ENCODE measurements around the gene GPC4.

GPC4 gene

DNA sequence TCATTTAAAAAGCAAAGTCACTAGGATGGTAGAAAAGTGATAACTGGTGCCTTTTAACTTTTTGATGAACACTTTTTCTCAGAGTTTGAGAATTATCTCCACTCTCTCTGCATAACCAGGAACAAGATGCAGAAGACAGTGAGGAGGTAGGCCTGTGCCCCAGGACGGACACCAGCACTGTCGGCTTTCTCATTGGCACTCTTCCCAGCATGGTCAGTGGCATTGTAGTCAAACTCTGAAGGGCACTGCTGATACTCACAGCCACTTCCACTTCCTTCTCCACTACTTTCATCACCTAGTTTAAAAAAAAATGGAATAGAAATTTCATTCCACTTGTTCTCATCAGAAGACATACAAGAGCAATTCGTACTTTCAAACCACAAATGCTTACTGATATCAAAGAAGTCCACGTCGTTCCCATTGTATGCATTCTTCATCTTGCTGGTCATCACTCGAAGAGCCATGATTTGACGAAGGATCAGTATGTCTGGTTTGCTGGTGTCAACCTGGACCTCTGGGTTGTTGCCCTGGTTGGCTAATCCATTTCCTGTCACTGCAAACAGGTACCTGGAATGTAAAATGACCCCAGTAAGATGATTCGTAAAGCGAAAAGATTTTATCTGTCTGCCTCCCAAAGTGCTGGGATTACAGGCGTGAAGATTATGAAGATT is 112.4 kb downstream of the GPC4 start:
- ATAC-seq, result no peak
- no peak for TF ChIP-seq POU6F1 (CRISPR knock-in tag; IDR thresholded peaks at IDR 0.05; ENCODE audit: borderline replicate concordance, low read depth)
- TF ChIP-seq CSDC2 (CRISPR knock-in tag; IDR thresholded peaks at IDR 0.05), result no peak
- TF ChIP-seq ZFP3 (CRISPR knock-in tag; IDR thresholded peaks at IDR 0.05), result no peak
- TF ChIP-seq ARNTL (CRISPR knock-in tag; IDR thresholded peaks at IDR 0.05; ENCODE audit: borderline replicate concordance, low read depth), result no peak
- TF ChIP-seq, protein P1, sequence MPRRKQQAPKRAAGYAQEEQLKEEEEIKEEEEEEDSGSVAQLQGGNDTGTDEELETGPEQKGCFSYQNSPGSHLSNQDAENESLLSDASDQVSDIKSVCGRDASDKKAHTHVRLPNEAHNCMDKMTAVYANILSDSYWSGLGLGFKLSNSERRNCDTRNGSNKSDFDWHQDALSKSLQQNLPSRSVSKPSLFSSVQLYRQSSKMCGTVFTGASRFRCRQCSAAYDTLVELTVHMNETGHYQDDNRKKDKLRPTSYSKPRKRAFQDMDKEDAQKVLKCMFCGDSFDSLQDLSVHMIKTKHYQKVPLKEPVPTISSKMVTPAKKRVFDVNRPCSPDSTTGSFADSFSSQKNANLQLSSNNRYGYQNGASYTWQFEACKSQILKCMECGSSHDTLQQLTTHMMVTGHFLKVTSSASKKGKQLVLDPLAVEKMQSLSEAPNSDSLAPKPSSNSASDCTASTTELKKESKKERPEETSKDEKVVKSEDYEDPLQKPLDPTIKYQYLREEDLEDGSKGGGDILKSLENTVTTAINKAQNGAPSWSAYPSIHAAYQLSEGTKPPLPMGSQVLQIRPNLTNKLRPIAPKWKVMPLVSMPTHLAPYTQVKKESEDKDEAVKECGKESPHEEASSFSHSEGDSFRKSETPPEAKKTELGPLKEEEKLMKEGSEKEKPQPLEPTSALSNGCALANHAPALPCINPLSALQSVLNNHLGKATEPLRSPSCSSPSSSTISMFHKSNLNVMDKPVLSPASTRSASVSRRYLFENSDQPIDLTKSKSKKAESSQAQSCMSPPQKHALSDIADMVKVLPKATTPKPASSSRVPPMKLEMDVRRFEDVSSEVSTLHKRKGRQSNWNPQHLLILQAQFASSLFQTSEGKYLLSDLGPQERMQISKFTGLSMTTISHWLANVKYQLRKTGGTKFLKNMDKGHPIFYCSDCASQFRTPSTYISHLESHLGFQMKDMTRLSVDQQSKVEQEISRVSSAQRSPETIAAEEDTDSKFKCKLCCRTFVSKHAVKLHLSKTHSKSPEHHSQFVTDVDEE (CRISPR knock-in tag; IDR thresholded peaks at IDR 0.05), result no peak
- no peak for TF ChIP-seq ZNF70 (CRISPR knock-in tag; IDR thresholded peaks at IDR 0.05)
- TF ChIP-seq, protein P2, sequence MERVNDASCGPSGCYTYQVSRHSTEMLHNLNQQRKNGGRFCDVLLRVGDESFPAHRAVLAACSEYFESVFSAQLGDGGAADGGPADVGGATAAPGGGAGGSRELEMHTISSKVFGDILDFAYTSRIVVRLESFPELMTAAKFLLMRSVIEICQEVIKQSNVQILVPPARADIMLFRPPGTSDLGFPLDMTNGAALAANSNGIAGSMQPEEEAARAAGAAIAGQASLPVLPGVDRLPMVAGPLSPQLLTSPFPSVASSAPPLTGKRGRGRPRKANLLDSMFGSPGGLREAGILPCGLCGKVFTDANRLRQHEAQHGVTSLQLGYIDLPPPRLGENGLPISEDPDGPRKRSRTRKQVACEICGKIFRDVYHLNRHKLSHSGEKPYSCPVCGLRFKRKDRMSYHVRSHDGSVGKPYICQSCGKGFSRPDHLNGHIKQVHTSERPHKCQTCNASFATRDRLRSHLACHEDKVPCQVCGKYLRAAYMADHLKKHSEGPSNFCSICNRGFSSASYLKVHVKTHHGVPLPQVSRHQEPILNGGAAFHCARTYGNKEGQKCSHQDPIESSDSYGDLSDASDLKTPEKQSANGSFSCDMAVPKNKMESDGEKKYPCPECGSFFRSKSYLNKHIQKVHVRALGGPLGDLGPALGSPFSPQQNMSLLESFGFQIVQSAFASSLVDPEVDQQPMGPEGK (CRISPR knock-in tag; IDR thresholded peaks at IDR 0.05; ENCODE audit: borderline replicate concordance), result no peak
- no peak for TF ChIP-seq ZNF565 (CRISPR knock-in tag; conservative IDR thresholded peaks at IDR 0.05; ENCODE audit: low read depth)
- TF ChIP-seq, protein P3, sequence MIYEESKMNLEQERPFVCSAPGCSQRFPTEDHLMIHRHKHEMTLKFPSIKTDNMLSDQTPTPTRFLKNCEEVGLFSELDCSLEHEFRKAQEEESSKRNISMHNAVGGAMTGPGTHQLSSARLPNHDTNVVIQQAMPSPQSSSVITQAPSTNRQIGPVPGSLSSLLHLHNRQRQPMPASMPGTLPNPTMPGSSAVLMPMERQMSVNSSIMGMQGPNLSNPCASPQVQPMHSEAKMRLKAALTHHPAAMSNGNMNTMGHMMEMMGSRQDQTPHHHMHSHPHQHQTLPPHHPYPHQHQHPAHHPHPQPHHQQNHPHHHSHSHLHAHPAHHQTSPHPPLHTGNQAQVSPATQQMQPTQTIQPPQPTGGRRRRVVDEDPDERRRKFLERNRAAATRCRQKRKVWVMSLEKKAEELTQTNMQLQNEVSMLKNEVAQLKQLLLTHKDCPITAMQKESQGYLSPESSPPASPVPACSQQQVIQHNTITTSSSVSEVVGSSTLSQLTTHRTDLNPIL (CRISPR knock-in tag; IDR thresholded peaks at IDR 0.05; ENCODE audit: low read depth), result no peak
- no peak for TF ChIP-seq RARB (CRISPR knock-in tag; IDR thresholded peaks at IDR 0.05)
- no peak for TF ChIP-seq ZFP30 (CRISPR knock-in tag; IDR thresholded peaks at IDR 0.05)
- TF ChIP-seq OSR1 (CRISPR knock-in tag; IDR thresholded peaks at IDR 0.05), result no peak
- no peak for TF ChIP-seq TCF4 (CRISPR knock-in tag; IDR thresholded peaks at IDR 0.05; ENCODE audit: borderline replicate concordance)
- no peak for TF ChIP-seq ISL1 (CRISPR knock-in tag; IDR thresholded peaks at IDR 0.05)

DNA sequence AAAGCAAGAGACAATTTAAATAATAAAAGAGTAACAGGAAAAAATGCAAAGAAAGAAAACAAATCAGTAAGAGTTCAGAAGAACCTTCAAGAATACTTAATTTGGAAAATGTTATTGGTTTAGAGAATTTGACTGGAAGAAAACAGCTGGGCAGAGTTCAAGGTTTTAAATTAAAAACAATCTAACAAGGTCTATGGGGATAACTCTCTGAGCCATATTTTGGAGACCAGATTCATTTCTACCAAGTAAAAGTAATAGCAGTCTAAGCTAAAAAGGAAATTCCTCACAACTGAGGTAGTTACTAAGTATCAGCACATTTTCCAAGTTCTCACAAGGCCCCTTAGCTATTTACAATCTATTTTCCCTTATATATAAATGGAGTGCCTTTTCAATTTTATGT is 114.7 kb downstream of the GPC4 start:
- TF ChIP-seq CSRNP3 (CRISPR knock-in tag; IDR thresholded peaks at IDR 0.05) (no peak), RARB (CRISPR knock-in tag; IDR thresholded peaks at IDR 0.05) (no peak), OSR1 (CRISPR knock-in tag; IDR thresholded peaks at IDR 0.05) (no peak), ARNTL (CRISPR knock-in tag; IDR thresholded peaks at IDR 0.05; ENCODE audit: borderline replicate concordance, low read depth) (no peak), SNAI2 (CRISPR knock-in tag; IDR thresholded peaks at IDR 0.05) (no peak), ZNF8 (CRISPR knock-in tag; IDR thresholded peaks at IDR 0.05) (no peak), CSDC2 (CRISPR knock-in tag; IDR thresholded peaks at IDR 0.05) (no peak), GLIS3 (CRISPR knock-in tag; IDR thresholded peaks at IDR 0.05) (no peak), ZC3H10 (CRISPR knock-in tag; IDR thresholded peaks at IDR 0.05) (no peak), ESRRG (CRISPR knock-in tag; IDR thresholded peaks at IDR 0.05) (no peak), ZFP30 (CRISPR knock-in tag; IDR thresholded peaks at IDR 0.05) (no peak), POU6F1 (CRISPR knock-in tag; IDR thresholded peaks at IDR 0.05; ENCODE audit: borderline replicate concordance, low read depth) (no peak), TOX (CRISPR knock-in tag; IDR thresholded peaks at IDR 0.05; ENCODE audit: borderline replicate concordance) (no peak), ZNF565 (CRISPR knock-in tag; conservative IDR thresholded peaks at IDR 0.05; ENCODE audit: low read depth) (no peak), PPARA (CRISPR knock-in tag; IDR thresholded peaks at IDR 0.05; ENCODE audit: borderline replicate concordance) (no peak), TCF4 (CRISPR knock-in tag; IDR thresholded peaks at IDR 0.05; ENCODE audit: borderline replicate concordance) (no peak), BACH2 (CRISPR knock-in tag; IDR thresholded peaks at IDR 0.05; ENCODE audit: borderline replicate concordance) (no peak), ZFP3 (CRISPR knock-in tag; IDR thresholded peaks at IDR 0.05) (no peak)
- TF ChIP-seq, protein P1 (CRISPR knock-in tag; IDR thresholded peaks at IDR 0.05), result no peak
- TF ChIP-seq, protein P3 (CRISPR knock-in tag; IDR thresholded peaks at IDR 0.05; ENCODE audit: low read depth), result no peak
- no peak for ATAC-seq
